ENCODE measurements around the gene PRKACG. TPM values are rescaled to one million over a fixed set of nuclear protein-coding genes. Genes with fewer than 3 reads are reported as not detected.

PRKACG gene
- total RNA-seq, 1 donor from 2014 or later = not detected

- no peaks in the 10 kb centered on the region for H3K9me3 ChIP-seq
- no peak overlapping the region for H3K4me3 ChIP-seq
- DNase-seq (no peak), ATAC-seq (peak; percentile 82 to 87)
- peak; percentile 78 for TF ChIP-seq CTCF (IDR thresholded peaks at IDR 0.05)
- intact Hi-C loops (cut with DNase I) = no loop called here
- no peaks in the 10 kb centered on the region for H3K36me3 ChIP-seq
- no peak overlapping the region for H3K27ac ChIP-seq
- H3K4me1 ChIP-seq = peaks cover 6% of the 10 kb centered on the region
- H3K27me3 ChIP-seq (ENCODE audit: low read depth) = no peaks in the 10 kb centered on the region
Measured at GRCh38 chr9:69027355-69028097, 13.6 kb upstream of the PRKACG start.

GRCh38 chr9:69023650-69024049 lies 9.7 kb upstream of the PRKACG start:
- H3K4me3 ChIP-seq = no peak overlapping the region
- no peak for ATAC-seq
- H3K27ac ChIP-seq = no peak overlapping the region
- no peaks in the 10 kb centered on the region for H3K9me3 ChIP-seq
- TF ChIP-seq CTCF (IDR thresholded peaks at IDR 0.05) = no peak
- H3K27me3 ChIP-seq (ENCODE audit: low read depth) = no peaks in the 10 kb centered on the region
- intact Hi-C loops (cut with DNase I) = no loop called here
- peaks cover 6% of the 10 kb centered on the region for H3K4me1 ChIP-seq
- no peak for DNase-seq
- H3K36me3 ChIP-seq = no peaks in the 10 kb centered on the region

DNA sequence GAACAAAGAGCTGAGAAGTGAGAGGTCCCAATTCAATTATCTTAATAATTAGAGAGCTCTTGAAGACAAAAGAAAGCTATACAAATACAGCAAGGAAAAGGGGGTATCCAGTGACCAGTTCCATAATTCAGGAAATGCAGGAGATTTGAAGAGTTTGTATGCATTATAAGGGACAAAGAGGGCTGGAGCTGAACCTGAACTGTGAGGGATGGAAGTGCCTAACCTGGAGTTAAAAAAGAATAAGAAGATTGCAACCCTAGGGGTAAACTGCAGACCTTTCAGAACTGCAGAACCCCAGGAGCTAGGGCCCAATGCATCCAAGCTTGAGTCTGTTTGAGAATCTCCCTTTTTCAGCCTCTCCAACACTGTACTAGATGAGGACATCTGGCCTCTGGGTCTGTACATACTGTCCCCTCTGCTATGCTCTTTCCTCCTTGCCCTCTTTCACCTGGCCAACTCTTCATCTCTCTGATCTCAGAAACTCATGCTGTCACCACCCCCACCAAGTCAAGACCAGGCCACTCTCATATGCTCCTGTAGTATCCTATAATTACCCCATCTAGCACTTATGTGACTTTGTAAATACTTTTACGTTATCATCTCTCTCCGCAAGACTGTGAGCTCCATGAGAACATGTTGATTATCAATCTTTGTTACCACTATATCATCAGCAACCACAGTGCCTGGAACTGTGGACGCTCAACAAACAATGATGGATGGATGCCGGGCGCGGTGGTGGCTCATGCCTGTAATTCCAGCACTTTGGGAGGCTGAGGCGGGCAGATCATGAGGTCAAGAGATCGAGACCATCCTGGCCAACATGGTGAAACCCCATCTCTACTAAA lies 6.6 kb upstream of the PRKACG start:
- Histone ChIP-seq H3K27me3 (ENCODE audit: low read depth) (no peaks in the 10 kb centered on the region), H3K36me3 (no peaks in the 10 kb centered on the region), H3K4me3 (no peak overlapping the region), H3K4me1 (no peaks in the 10 kb centered on the region), H3K27ac (no peak overlapping the region), H3K9me3 (no peaks in the 10 kb centered on the region)
- intact Hi-C loops (cut with DNase I) = no loop called here
- no peak for TF ChIP-seq CTCF (IDR thresholded peaks at IDR 0.05)
- ATAC-seq (no peak), DNase-seq (no peak)

- ATAC-seq = no peak
Measured at GRCh38 chr9:69019808-69020207, 5.9 kb upstream of the PRKACG start.

GRCh38 chr9:69018737-69019136 lies 4.8 kb upstream of the PRKACG start:
- Histone ChIP-seq H3K27ac (no peak overlapping the region), H3K27me3 (ENCODE audit: low read depth) (no peaks in the 10 kb centered on the region), H3K4me3 (no peak overlapping the region), H3K4me1 (no peaks in the 10 kb centered on the region), H3K36me3 (no peaks in the 10 kb centered on the region), H3K9me3 (no peaks in the 10 kb centered on the region)
- no peak for TF ChIP-seq CTCF (IDR thresholded peaks at IDR 0.05)
- ATAC-seq = no peak
- no peak for DNase-seq
- intact Hi-C loops (cut with DNase I) = no loop called here

More at GRCh38 chr9:69019808-69020207, 5.9 kb upstream of the PRKACG start:
- TF ChIP-seq CTCF (IDR thresholded peaks at IDR 0.05) = no peak
- intact Hi-C loops (cut with DNase I) = no loop called here
- Histone ChIP-seq H3K4me3 (no peak overlapping the region), H3K27ac (no peak overlapping the region), H3K27me3 (ENCODE audit: low read depth) (no peaks in the 10 kb centered on the region), H3K36me3 (no peaks in the 10 kb centered on the region), H3K9me3 (no peaks in the 10 kb centered on the region), H3K4me1 (no peaks in the 10 kb centered on the region)
- DNase-seq = no peak

All from lower lobe of right lung (tissue), 2 donors.